Tibial nerve (tissue), 3 donors: ENCODE data around the gene IGFBP1.

ENCODE experiments used
- POLR2A ChIP-seq, 2 donors: fragments of 450-650 bp; IDR thresholded peaks; one replicate each; pipeline ENCODE4 v1.6.1; 2017; ENCODE audit warnings: antibody characterized with exemption in 2 of 2, mild to moderate bottlenecking in 2 of 2, moderate library complexity in 2 of 2
- TF ChIP-seq, protein P1 (sequence below), 5 experiments: fragments of 200-600 bp in 3 of 5; fragments of 450-650 bp in 2 of 5; sonication (generic) in 3 of 5; IDR thresholded peaks; one replicate each; pipeline ENCODE4 v1.5.1; 2016 to 2019; ENCODE audit warnings: antibody characterized with exemption in 5 of 5, mild to moderate bottlenecking in 3 of 5, moderate library complexity in 2 of 5

GRCh38 chr7:45890125-45890901 is 2.0 kb downstream of the IGFBP1 start:
- TF ChIP-seq, protein P1, sequence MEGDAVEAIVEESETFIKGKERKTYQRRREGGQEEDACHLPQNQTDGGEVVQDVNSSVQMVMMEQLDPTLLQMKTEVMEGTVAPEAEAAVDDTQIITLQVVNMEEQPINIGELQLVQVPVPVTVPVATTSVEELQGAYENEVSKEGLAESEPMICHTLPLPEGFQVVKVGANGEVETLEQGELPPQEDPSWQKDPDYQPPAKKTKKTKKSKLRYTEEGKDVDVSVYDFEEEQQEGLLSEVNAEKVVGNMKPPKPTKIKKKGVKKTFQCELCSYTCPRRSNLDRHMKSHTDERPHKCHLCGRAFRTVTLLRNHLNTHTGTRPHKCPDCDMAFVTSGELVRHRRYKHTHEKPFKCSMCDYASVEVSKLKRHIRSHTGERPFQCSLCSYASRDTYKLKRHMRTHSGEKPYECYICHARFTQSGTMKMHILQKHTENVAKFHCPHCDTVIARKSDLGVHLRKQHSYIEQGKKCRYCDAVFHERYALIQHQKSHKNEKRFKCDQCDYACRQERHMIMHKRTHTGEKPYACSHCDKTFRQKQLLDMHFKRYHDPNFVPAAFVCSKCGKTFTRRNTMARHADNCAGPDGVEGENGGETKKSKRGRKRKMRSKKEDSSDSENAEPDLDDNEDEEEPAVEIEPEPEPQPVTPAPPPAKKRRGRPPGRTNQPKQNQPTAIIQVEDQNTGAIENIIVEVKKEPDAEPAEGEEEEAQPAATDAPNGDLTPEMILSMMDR (IDR thresholded peaks at IDR 0.05), result no peak
- TF ChIP-seq POLR2A (IDR thresholded peaks at IDR 0.05), result no peak
